ENCODE data around the gene HERPUD1.
A peak's percentile ranks its signal among the peaks of the same experiment; 100 is the strongest.

Gene HERPUD1

GRCh38 chr16:56910654-56911539 is 21.0 kb upstream of the HERPUD1 start:
- peak in 2 of 10 donors; percentile 28 to 49 for DNase-seq

GRCh38 chr16:56911771-56912571 is 20.0 kb upstream of the HERPUD1 start:
- DNase-seq, result peak in 4 of 10 donors; percentile 10 to 81 (median 17)
- intact Hi-C loops (cut with DNase I), result no loop called here

More at GRCh38 chr16:56910654-56911539, 21.0 kb upstream of the HERPUD1 start:
- intact Hi-C loops (cut with DNase I), result no loop called here

DNA sequence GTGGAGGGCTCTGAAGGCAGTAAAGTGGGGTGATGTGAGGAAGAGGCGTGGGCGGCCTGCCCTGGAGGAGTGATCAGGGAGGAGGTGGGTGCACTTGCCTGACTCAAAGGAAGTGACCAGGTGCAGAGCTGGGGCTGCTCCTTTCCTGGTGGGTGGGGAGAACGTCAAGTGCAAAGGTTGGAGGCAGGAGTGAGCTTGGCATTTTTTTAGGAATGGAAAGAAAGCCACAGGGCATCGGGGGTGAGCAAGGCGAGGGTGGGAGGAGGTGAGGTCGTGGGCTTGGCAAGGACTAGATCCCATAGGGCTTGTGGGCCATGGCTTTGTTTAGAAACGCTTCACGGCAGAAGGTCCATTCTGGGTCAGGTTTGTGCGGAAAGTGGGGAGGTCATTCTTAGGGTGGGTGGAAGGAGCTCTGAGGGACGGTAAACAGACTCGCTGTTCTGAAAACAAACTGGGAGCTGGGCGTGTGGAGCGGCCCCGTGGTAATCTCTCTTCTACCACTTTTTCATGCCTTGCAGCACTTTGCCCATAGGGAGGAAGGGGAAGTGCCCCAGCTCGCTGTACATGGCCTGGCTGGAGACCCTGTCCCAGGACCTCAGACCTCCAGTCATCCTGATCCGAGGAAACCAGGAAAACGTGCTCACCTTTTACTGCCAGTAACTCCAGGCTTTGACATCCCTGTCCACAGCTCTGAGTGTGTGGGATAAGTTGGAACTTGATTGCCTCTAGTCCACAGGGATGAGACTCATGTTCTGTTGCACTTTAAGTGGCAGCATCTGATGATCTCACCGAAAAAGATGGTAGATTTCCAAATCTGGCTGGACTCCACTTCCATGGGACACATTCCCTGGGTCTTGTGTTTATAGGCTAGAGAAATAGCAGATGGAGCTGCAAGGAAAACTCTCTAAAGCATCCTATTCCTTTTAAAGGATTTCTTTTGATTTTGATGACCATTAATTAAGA is 18.9 kb upstream of the HERPUD1 start:
- peak in 1 of 10 donors; percentile 61 for DNase-seq
- intact Hi-C loops (cut with DNase I), result no loop called here

DNA sequence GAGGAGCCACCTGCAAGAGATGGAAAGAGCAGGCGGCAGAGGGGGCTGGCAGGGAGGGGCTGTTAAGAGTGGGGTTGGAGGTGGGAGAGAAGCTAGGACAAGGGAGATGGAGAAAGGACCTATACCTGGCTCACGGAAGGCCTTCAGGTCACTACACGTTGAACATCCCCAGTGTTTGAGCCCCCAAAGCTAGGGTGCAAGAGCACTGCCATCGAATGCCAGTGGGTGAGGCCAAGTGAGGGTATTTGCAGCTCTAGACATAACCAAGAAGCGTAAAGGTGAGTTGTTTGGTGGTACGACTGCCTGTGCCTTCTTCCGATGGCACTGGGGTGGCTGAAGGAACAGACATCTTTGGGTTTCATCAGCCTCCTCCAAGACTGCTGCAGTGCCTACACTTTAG is 17.0 kb upstream of the HERPUD1 start:
- DNase-seq, result peak in 1 of 10 donors; percentile 35
- intact Hi-C loops (cut with DNase I), result no loop called here

DNA sequence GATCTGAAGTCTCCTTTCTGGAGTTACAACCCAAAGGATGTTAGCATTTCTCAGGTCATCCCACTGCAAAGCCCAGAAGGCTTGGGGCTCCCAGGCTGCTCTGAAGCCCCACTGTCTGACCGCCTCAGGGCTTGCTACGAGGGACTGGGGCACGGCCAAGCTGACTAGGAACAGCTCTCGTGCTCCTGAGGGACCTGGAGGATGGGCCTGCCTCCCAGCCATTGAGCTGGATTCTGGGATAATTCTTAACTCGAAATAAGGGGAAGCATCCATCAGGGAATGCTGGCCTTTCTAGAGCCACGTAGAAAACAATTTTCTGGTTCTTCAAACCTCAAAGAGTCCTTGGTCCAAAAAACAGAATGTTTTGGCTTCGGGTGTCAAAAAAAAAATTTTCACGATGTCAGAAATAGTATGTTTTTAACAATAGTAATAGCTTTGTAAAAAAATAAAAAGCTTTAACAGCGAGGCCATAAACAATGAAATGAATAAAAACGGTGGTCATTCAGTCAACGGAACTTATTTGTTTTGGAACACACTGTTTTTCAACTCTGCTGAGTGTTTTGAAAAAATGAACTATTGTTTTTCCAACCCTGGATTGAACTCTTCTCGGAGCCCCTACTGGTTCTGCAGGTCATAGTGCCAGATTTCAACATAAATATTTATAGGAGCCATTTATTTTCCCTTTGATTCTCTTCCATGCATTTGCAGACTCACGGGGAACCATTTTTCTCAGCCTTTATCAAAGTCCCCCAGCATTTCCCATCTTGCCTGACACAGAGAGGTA is 16.4 kb upstream of the HERPUD1 start:
- peak in 1 of 10 donors; percentile 65 for DNase-seq
- intact Hi-C loops (cut with DNase I), result no loop called here

DNA sequence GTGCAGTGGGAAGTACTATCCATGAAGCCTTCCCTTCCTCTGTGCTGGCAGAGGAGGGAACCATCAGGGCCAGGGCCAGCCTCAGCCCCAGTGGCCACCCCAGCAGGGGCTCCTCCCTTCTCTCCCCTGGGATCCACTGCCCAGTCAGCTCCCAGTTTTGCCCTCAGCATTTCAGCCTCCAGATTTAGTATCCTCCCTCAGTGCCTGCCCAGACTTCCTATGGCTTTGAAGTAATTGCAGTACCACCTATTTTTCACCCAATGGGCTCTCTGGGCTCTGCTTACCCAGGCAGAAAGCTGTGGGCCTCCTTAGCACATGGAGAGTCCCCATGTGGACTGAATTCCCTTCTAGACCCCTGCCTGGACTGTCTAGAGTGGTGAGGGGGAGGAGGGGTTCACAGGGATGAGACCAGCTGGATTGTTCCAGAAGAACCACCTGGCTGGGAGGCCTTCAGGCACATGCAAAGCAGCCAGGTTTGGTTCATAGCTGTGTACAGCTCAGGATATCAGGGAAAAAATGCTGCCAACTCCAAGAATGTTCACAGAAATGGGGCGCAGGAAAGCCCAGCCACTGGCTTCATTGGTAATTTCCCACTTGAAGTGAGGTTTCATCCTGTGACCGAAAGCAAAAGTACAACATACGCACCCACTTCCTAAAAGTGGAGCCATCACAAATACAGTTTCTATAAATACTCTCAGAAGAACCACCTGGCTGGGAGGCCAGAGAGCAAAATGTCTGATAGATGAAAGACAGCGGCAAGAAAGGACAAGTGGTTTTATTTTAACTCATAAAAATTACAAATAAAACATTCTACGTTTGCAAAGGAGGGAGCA is 15.2 kb upstream of the HERPUD1 start:
- intact Hi-C loops (cut with DNase I), result no loop called here
- DNase-seq, result peak in 1 of 10 donors; percentile 32

GRCh38 chr16:56918467-56919012 is 13.4 kb upstream of the HERPUD1 start:
- DNase-seq, result peak in 1 of 10 donors; percentile 13
- intact Hi-C loops (cut with DNase I), result no loop called here

DNA sequence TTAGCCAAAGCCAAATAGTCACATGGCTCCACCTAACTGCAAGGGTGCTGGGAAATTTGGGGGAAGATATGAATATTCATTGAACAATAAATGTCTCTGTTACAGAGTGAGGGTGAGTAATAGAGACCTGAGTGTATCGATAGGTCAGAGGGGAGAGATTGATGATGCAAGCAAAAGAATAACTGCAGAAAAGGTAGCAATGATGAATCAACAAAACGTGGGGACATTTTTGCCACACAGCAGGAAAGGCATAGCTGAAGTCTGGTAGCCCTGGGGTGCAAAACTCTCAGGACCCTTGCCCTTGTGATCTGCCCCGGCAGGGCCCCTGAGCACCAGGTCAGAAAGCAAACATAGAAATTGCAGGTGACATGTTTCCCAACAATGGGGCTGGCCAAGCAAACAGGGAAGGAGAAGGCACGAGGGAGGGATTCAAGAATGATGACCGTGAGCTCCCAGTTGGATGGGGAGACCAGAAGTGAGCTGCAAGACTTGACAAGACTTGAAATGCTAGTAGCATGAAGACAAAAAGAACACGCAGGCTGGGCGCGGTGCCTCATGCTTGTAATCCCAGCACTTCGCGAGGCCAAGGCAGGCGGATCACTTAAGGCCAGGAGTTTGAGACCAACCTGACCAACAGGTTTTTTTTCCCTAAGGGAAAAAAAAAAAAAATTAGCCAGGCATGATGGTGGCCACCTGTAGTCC is 12.7 kb upstream of the HERPUD1 start:
- peak in 1 of 10 donors; percentile 38 for DNase-seq
- intact Hi-C loops (cut with DNase I), result no loop called here

DNA sequence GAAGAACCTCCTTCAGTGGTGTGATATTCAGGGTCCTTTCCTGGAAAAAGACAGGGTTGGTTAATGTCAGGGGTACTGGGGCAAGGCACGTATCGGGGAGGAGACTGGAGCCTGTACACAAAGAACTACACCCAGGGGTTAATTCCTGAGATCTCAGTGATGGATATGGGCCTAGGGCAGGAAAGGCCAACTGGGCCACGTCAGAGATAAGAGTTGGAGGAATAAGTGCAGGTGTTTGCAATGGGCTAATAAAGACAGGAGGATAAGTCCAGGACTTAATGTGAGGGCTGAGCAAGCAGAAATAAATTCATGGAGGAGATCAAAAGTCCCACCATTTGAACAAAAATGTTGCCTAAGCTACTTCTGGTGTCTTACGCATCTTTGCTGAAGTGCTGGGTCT is 10.4 kb upstream of the HERPUD1 start:
- DNase-seq, result peak in 1 of 10 donors; percentile 5
- intact Hi-C loops (cut with DNase I), result no loop called here

DNA sequence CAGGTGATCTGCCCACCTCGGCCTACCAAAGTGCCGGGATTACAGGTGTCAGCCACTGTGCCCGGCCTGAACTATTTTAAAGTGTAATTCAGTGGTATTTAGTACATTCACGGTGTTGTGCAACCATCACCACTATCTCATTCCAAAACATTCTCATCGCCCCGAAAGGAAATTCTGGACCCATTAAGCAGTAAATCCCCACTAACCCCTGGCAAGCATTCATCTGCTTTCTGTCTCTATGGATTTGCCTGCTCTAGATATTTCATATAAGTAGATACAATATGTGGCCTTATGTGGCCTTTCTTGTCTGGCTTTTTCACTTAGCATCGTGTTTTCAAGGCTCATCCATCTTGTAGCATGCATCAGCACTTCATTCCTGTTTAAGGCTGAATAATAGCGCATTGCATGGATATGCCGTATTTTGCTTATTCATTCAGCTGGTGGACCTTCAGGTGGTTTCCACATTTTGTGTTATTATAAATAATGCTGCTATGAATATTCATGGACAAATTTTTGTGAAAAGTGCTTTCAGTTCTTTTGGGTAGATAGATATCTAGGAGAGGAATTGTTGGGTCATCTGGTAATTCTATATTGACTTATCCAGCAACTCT is 8.4 kb upstream of the HERPUD1 start:
- DNase-seq, result peak in 1 of 10 donors; percentile 24

GRCh38 chr16:56927471-56927870 is 4.5 kb upstream of the HERPUD1 start:
- no peak for DNase-seq
- intact Hi-C loops (cut with DNase I), result no loop called here

More for the DNA sequence above, 8.4 kb upstream of the HERPUD1 start:
- intact Hi-C loops (cut with DNase I), result no loop called here

DNA sequence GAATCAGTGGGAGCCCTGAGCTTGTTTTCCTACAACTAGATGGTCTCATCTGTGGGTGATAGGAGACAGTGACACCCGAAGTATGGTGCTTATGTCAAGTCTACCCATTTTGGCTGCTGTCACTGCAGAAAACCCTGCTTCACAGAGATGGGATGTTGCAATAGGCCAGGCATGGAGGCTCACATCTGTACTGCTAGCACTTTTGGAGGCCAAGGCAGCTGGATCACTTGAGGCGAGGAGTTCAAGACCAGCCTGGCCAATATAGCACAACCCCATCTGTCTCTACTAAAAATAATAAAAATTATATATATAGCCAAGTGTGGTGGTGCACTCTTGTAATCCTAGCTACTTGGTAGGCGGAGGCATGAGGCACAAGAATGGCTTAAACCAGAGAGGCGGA is 2.3 kb upstream of the HERPUD1 start:
- intact Hi-C loops (cut with DNase I), result no loop called here
- peak in 1 of 10 donors; percentile 14 for DNase-seq

GRCh38 chr16:56930486-56931270 is 1.3 kb upstream of the HERPUD1 start:
- intact Hi-C loops (cut with DNase I), result no loop called here
- DNase-seq, result peak in 1 of 10 donors; percentile 54

GRCh38 chr16:56931271-56931891 is 561 bp upstream of the HERPUD1 start:
- DNase-seq, result peak in 2 of 10 donors; percentile 20 to 27
- intact Hi-C loops (cut with DNase I), result no loop called here

DNA sequence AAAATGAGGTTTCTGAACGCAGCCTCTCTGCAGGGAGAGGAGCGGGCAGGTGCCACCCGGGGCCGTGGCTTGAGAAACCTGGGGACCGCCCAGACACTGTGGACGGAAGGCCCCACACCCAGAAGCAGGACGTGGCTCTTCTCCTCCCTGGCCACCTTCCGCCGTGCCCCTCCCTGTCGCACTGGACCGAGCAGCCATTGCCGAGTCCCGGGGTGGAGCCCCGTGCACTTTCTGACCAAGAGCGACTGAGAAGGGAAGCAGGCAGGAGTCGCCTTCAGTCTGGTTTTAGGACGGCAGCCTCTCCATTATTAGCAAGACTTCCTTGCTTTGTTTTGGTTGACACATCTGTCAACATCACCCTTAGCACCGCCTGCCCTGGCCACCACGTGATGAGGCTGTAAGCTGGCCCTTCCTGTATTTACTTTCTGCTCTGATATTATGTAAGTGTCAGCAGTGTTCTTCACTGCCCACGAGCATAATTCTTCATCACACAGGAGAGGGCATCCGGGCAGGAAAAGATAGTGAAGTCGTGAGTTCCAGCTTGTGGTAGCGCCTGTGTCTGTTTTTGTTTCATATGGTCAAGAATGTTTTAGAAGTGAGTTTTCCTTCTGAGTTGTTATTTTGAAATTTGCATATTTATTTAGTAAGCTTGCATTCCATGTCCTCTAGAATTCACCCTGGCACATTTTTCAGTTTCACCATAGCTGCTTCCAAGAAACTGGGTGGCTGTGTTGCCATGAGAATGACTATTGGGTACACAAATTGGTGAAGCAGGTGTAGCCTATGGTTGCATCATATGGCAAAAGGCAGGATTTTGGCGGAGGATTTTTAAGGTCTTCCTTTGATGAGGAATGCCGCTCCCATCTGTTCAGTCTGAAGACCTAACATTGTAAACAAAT is 1.0 kb downstream of the HERPUD1 start:
- intact Hi-C loops (cut with DNase I), result no loop called here
- peak; percentile 52 to 96 (median 72) for DNase-seq
